ENCODE data around the gene LRBA.

DNA sequence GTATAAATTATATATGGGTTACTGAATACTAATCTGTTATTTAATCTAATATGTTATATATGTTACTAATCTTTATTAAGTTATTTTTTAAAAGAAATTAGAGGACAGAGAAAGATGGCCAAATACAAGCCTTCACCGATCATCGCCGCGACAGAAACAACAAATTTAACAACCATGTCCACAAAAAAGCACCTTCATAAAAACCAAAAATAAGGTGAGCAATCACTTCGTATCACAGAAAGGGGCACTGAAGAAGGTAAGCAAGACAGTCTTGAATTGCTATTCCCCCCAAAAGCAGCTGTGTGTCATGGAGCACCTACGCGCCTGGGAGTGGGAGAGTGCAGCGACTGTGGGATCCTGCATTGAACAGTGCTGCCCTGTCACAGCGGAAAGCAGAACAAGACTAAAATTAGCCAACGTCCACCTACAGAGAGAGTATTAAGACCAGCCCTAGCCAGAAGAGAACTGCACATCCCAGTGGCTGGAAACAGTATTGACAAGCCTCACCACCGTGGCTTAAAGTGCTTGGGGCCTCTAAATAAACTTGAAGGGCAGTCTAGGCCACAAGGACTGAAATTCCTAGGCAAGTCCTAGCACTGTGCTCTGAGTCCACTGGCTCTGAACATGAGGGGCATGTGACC, 38.5 kb downstream of the LRBA start:
- no peak for TF ChIP-seq POLR2AphosphoS5 (IDR thresholded peaks at IDR 0.05)
- TF ChIP-seq, protein P1, sequence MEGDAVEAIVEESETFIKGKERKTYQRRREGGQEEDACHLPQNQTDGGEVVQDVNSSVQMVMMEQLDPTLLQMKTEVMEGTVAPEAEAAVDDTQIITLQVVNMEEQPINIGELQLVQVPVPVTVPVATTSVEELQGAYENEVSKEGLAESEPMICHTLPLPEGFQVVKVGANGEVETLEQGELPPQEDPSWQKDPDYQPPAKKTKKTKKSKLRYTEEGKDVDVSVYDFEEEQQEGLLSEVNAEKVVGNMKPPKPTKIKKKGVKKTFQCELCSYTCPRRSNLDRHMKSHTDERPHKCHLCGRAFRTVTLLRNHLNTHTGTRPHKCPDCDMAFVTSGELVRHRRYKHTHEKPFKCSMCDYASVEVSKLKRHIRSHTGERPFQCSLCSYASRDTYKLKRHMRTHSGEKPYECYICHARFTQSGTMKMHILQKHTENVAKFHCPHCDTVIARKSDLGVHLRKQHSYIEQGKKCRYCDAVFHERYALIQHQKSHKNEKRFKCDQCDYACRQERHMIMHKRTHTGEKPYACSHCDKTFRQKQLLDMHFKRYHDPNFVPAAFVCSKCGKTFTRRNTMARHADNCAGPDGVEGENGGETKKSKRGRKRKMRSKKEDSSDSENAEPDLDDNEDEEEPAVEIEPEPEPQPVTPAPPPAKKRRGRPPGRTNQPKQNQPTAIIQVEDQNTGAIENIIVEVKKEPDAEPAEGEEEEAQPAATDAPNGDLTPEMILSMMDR (IDR thresholded peaks at IDR 0.05): no peak
